HG02970 (cell line): ENCODE measurements around the gene PRKACA.
"Not testable (repeated sequence)": the region's sequence is repeated elsewhere in the genome, so short reads cannot be mapped to it uniquely, and the experiment has no call there.

Experiments
- ATAC-seq: cut with Tn5 transposase; IDR thresholded peaks from one replicate; pipeline ENCODE4 v1.9.1; 2021; ENCODE audit warnings: mild to moderate bottlenecking, moderate library complexity, moderate number of reproducible peaks; ENCODE audit not compliant: unreplicated experiment, low FRiP score

The PRKACA gene

DNA sequence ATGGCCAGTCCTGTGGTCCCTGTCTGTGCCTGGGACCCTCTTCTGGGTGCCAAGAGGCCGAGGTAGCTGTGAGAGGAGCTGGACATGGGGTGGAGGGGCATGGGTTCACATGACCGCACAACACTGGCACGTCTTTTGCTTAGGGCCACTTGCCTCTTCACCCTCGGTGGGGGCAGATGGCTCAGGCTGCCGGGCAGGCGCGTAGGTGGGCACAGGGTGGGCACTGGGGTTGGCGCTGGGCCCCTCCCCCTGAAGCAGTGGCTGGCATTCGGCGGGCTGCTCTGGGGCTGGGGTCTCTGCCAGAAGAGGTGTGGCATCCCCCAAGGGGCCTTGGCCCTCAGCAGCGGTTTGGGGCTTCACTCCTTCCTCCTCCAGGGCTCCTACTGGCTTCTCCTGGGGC is 64.1 kb downstream of the PRKACA start:
- ATAC-seq = no peak

DNA sequence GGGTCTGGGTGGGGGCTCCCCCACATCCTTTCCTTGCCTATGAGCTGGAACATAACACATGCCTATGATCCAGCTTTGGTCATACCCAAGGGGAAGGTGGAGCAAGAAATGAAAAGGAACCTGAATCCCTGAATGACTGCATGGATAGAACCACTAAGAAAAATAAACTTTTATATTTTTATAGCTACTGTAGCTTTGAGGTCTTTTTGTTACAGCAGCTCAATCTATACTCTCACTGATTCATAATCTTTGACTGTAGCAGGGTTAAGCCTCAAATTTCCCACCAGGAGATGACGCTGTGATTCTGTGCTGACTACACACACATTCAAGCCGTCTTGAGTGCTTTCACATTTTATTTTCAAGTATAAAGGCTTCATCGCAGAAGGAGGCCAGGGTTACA is 64.5 kb downstream of the PRKACA start:
- ATAC-seq = no peak

- ATAC-seq = no peak
These were observed 65.1 kb downstream of the PRKACA start for GRCh38 chr19:14052470-14052869.

DNA sequence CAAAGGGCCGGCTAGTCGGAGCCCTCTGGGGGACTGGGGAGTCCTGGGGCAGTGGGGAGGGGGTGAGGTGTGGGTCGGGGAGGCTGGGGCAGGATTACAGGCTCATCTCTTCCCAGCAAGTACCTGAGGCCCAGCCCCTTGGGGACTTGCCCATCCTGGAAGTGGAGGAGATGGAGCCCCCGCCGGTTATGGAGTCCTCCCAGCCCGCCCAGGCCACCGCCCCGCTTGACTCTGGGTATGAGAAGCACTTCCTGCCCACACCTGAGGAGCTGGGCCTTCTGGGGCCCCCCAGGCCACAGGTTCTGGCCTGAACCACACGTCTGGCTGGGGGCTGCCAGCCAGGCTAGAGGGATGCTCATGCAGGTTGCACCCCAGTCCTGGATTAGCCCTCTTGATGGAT is 65.6 kb downstream of the PRKACA start:
- ATAC-seq = no peak

GRCh38 chr19:14050961-14051360 is 66.6 kb downstream of the PRKACA start:
- ATAC-seq = not testable (repeated sequence)

- no peak for ATAC-seq
These were observed 67.0 kb downstream of the PRKACA start for GRCh38 chr19:14050512-14050911.

- ATAC-seq = no peak
These were observed 69.0 kb downstream of the PRKACA start for GRCh38 chr19:14048443-14049153.

- ATAC-seq = not testable (repeated sequence)
These were observed 69.7 kb downstream of the PRKACA start for GRCh38 chr19:14047866-14048265.

DNA sequence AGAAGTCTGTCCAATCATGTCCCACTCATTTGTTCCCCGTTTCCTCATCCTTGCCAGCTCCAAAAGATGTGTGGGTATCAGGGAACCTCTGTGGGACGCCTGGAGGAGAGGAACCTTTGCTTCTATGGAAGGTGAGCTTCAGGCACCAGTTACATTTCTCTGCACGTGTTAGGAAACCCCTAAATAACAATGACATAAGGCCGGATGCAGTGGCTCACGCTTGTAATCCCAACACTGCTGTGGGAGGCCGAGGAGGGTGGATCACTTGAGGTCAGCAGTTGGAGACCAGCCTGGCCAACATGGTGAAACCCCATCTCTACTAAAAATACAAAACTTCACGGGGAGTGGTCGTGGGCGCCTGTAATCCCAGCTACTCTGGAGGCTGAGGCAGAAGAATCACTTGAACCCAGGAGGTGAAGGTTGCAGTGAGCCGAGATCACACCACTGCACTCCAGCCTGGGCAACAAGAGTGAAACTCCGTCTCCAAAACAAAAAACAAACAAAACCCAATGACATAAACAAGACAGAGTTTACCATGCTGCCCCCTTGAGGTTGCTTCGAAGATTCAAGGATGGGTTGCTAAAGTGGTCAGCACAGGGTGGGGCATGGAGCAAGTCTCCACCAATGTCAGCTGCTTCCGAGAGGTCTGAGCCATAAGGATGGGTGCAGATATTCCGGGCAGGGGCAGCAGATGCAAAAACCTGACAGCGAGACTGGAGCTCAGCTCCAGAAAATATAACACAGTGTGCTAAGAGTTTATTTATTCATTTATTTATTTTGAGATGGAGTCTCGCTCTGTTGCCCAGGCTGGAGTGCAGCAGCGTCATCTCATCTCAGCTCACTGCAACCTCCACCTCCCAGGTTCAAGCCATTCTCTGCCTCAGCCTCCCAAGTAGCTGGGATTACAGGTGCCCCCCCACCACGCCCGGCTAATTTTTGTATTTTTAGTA is 74.6 kb downstream of the PRKACA start:
- not testable (repeated sequence) for ATAC-seq
